Uterus (tissue), 4 donors: ENCODE results near the gene BNC1. TPM values are rescaled to one million over a fixed set of nuclear protein-coding genes. Genes with fewer than 3 reads are reported as not detected.
A peak's percentile ranks its signal among the peaks of the same experiment; 100 is the strongest.
"Not testable (repeated sequence)": the region's sequence is repeated elsewhere in the genome, so short reads cannot be mapped to it uniquely, and the experiment has no call there.

ENCODE experiments used
- DNase-seq, 2 donors: peaks; one replicate each; pipeline ENCODE4 v3.0.0-alpha.2; 2019 to 2020
- H3K27ac ChIP-seq, 2 donors: fragments of 200-600 bp; sonication (generic); 1 replicate in 1 of 2; 2 replicates in 1 of 2; pipeline ENCODE4 v1.5.1; 2016 to 2018
- H3K27me3 ChIP-seq, 2 donors: fragments of 200-600 bp; sonication (generic); one replicate each; pipeline ENCODE4 v1.5.1; 2018 to 2019; ENCODE audit warnings: control low read depth in 1 of 2
- H3K36me3 ChIP-seq, 2 donors: fragments of 200-600 bp; sonication (generic); one replicate each; pipeline ENCODE4 v1.5.1; 2019; ENCODE audit warnings: control low read depth in 1 of 2
- H3K4me1 ChIP-seq, 2 donors: fragments of 200-600 bp; sonication (generic); one replicate each; pipeline ENCODE4 v1.5.1; 2018 to 2019; ENCODE audit warnings: control low read depth in 1 of 2
- H3K4me3 ChIP-seq, 2 donors: fragments of 200-600 bp; sonication (generic); 1 replicate in 1 of 2; 2 replicates in 1 of 2; pipeline ENCODE4 v1.5.1; 2018 to 2019; ENCODE audit warnings: mild to moderate bottlenecking in 1 of 2
- H3K9me3 ChIP-seq, 2 donors: fragments of 200-600 bp; sonication (generic); one replicate each; pipeline ENCODE4 v1.5.1; 2019; ENCODE audit warnings: control low read depth in 1 of 2
- POLR2A ChIP-seq, 2 donors: fragments of 450-650 bp; IDR thresholded peaks; one replicate each; pipeline ENCODE4 v1.6.1; 2016; ENCODE audit warnings: antibody characterized with exemption in 2 of 2, mild to moderate bottlenecking in 1 of 2, moderate library complexity in 1 of 2
- intact Hi-C: fragments of 100-400 bp; cut with DNase I; formaldehyde crosslinking; loops from one replicate; pipeline ENCODE4 v1.15.1; 2023; ENCODE audit warnings: low total_unique reads
- total RNA-seq, 4 donors: library from RNA; depleted of rRNA in 3 of 4; stranded (reverse); fragments of >200 nt in 3 of 4; gene quantifications; one replicate each; pipeline versions ENCODE4 v1.1.0 to v1.2.4, GENCODE V29; 2014 to 2023
- TF ChIP-seq, protein P1 (sequence below), 4 experiments: fragments of 200-600 bp in 2 of 4; fragments of 450-650 bp in 2 of 4; sonication (generic) in 2 of 4; IDR thresholded peaks; one replicate each; pipeline ENCODE4 v1.5.1; 2016 to 2019; ENCODE audit warnings: antibody characterized with exemption in 4 of 4, mild to moderate bottlenecking in 2 of 4, moderate library complexity in 1 of 4
- donor health status: DM: yes; HTN: yes; CAD: no.

BNC1 gene
- total RNA-seq, 4 donors from 2014 or later = 0.49 to 2.1 (median 0.59) TPM; not detected in 1

DNA sequence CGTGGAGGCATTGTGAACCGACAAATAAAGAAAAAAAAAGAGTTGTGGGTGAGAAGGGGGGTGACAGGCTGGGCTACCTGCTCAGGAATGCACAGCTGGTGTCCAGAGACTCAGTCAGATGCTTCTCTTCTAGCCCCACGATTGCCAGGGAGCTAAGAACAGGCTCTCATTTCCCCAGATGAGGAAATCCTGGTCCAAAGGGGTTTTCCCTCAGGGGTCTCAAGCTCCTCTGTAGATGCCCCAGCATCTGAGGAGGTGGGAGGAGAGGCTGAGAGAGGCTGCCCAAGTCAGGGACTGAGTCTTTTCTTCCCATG lies 35.5 kb downstream of the BNC1 start:
- Histone ChIP-seq H3K27ac (no peak overlapping the region), H3K27me3 (no peaks in the 10 kb centered on the region), H3K4me3 (no peak overlapping the region), H3K9me3 (no peaks in the 10 kb centered on the region), H3K36me3 (no peaks in the 10 kb centered on the region), H3K4me1 (no peaks in the 10 kb centered on the region)
- no peak for TF ChIP-seq POLR2A (IDR thresholded peaks at IDR 0.05)
- TF ChIP-seq, protein P1, sequence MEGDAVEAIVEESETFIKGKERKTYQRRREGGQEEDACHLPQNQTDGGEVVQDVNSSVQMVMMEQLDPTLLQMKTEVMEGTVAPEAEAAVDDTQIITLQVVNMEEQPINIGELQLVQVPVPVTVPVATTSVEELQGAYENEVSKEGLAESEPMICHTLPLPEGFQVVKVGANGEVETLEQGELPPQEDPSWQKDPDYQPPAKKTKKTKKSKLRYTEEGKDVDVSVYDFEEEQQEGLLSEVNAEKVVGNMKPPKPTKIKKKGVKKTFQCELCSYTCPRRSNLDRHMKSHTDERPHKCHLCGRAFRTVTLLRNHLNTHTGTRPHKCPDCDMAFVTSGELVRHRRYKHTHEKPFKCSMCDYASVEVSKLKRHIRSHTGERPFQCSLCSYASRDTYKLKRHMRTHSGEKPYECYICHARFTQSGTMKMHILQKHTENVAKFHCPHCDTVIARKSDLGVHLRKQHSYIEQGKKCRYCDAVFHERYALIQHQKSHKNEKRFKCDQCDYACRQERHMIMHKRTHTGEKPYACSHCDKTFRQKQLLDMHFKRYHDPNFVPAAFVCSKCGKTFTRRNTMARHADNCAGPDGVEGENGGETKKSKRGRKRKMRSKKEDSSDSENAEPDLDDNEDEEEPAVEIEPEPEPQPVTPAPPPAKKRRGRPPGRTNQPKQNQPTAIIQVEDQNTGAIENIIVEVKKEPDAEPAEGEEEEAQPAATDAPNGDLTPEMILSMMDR (IDR thresholded peaks at IDR 0.05) = no peak
- DNase-seq = no peak
- intact Hi-C loops = no loop called here

DNA sequence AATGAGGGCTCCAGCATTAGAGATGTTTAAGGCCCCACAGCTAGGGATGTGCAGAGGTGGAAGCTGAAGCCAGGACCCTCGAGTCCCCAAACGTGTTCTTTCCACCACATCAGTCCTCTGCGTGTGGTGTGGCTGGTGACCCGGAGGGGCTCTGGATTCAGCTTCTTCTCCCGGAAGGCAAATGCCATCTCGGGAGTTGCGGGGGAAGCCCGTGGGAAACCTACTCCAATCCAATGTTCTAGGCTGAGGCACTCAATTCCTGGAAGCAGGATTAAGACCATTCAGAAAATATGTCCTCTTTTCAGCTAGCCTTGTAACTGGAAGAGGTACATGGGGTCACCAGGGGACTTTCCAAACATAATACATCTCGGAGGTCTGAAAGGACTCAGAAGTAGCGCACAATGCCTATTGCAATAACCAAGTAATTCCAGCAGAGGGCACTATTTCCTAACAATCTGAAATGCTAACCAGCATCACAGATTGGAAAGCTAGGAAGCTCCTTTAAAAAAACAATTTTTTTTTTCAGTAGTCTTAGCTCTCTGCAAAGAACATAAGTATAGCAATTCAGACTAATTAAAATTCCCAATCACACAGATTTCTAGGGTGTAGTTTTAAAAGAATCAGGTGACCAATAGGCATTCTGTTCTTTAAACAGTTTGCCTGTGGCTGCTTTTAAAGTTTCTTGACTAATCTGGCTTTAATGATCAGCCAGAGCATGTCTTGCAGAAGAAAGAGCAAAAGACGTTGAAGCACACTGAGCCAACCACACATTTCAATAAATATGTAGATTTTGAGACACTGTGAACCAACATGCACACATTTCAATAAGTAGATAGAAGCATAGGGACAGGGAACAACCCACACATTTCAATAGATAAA lies 36.1 kb downstream of the BNC1 start:
- Histone ChIP-seq H3K4me1 (no peaks in the 10 kb centered on the region), H3K27ac (no peak overlapping the region), H3K9me3 (no peaks in the 10 kb centered on the region), H3K36me3 (no peaks in the 10 kb centered on the region), H3K4me3 (no peak overlapping the region), H3K27me3 (no peaks in the 10 kb centered on the region)
- intact Hi-C loops = no loop called here
- DNase-seq = no peak
- no peak for TF ChIP-seq POLR2A (IDR thresholded peaks at IDR 0.05)
- TF ChIP-seq, protein P1 (IDR thresholded peaks at IDR 0.05) = peak; percentile 77 to 88 (median 84)

DNA sequence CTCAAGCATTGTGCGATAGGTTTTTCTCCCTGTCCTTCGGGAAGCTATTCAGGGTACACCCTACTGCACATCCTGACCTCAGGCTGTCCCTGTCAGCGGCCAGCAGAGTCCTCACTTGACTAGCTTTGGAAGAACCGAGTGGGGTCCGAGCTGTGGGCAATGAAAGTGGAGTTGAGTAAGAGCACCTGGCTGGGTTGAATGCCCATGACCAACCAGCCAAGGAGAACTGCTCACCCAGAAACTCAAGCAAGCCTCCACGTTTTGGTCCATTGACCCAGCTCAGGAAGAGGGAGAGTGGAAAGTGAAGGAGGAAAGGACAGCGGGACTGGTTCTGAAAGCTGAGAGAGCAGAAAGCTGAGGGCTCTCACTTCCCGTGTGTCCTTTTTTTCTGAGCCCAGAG lies 40.8 kb downstream of the BNC1 start:
- Histone ChIP-seq H3K4me3 (no peak overlapping the region), H3K9me3 (no peaks in the 10 kb centered on the region), H3K27ac (no peak overlapping the region), H3K4me1 (no peaks in the 10 kb centered on the region), H3K27me3 (no peaks in the 10 kb centered on the region), H3K36me3 (no peaks in the 10 kb centered on the region)
- DNase-seq = no peak
- intact Hi-C loops = no loop called here
- no peak for TF ChIP-seq POLR2A (IDR thresholded peaks at IDR 0.05)
- TF ChIP-seq, protein P1 (IDR thresholded peaks at IDR 0.05) = no peak

DNA sequence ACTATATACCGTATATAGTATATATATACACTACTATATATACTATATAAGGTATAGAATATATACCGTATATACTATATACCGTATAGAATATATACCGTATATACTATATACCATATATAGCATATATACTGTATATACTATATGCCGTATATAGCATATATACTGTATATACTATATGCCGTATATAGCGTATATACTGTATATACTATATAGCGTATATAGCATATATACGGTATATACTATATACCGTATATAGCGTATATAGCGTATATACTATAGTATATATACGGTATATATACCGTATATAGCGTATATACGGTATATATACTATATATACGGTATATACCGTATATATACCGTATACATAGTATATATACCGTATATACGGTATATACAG lies 54.2 kb downstream of the BNC1 start:
- TF ChIP-seq, protein P1 (IDR thresholded peaks at IDR 0.05) = no peak
- TF ChIP-seq POLR2A (IDR thresholded peaks at IDR 0.05) = no peak
- DNase-seq = no peak
- Histone ChIP-seq H3K27me3 (no peaks in the 10 kb centered on the region), H3K27ac (no peak overlapping the region), H3K9me3 (no peaks in the 10 kb centered on the region), H3K36me3 (no peaks in the 10 kb centered on the region), H3K4me1 (no peaks in the 10 kb centered on the region), H3K4me3 (no peak overlapping the region)
- intact Hi-C loops = no loop called here

DNA sequence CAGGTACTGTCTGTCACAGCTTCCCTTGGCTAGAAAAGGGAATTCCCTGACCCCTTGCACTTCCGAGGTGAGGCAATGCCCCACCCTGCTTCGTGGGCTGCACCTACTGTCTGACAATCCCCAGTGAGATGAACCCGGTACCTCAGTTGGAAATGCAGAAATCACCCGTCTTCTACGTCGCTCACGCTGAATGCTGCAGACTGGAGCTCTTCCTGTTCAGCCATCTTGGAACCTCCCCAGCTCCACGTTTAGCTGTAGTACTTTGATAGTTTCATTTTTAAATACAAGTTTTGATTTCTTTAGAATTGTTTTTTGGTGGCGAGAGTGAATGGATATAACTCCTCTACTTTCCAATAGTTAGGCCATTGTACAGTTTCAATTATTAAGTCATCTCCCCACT lies 59.0 kb downstream of the BNC1 start:
- Histone ChIP-seq H3K27me3 (no peaks in the 10 kb centered on the region), H3K4me1 (no peaks in the 10 kb centered on the region), H3K4me3 (no peak overlapping the region), H3K36me3 (no peaks in the 10 kb centered on the region), H3K9me3 (no peaks in the 10 kb centered on the region), H3K27ac (no peak overlapping the region)
- no peak for DNase-seq
- no peak for TF ChIP-seq POLR2A (IDR thresholded peaks at IDR 0.05)
- intact Hi-C loops = no loop called here

DNA sequence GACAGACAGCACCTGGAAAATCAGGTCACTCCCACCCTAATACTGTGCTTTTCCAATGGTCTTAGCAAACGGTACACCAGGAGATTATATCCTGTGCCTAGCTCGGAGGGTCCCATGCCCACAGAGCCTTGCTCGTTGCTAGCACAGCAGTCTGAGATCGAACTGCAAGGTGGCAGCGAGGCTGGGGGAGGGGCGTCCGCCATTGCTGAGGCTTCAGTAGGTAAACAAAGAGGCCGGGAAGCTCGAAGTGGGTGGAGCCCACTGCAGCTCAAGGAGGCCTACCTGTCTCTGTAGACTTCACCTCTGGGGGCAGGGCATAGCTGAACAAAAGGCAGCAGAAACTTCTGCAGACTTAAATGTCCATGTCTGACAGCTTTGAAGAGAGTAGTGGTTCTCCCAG lies 62.7 kb downstream of the BNC1 start:
- intact Hi-C loops, DNase-seq: not testable (repeated sequence)

More for the DNA sequence above, 62.7 kb downstream of the BNC1 start:
- not testable (repeated sequence) for H3K4me3 ChIP-seq, H3K27me3 ChIP-seq, H3K27ac ChIP-seq, H3K36me3 ChIP-seq, H3K9me3 ChIP-seq, H3K4me1 ChIP-seq
